IMR-90 (cell line): Measurements from ENCODE around the gene ZNF467. TPM values are rescaled to one million over a fixed set of nuclear protein-coding genes. Genes with fewer than 3 reads are reported as not detected.

Source experiments
- ATAC-seq: fragments of 200-7000 bp; cut with Tn5 transposase; 2 replicates; pipeline ENCODE4 v1.9.1; 2020; ENCODE audit warnings: low read depth, mild to moderate bottlenecking, moderate library complexity
- BruUV-seq: library from RNA; stranded (reverse); fragments of 400-500 nt; replicated peaks from 2 replicates; lab custom pipeline; 2021; lab: Mats Ljungman, UMichigan
- CTCF ChIA-PET: fragments of 300-600 bp; formaldehyde crosslinking; extraction: SDS; loops from one replicate; lab custom pipeline; 2021; ENCODE audit warnings: antibody characterized with exemption; lab: Yijun Ruan, JAX
- POLR2A ChIA-PET: fragments of 300-600 bp; sonication (Branson Sonifier 250); formaldehyde crosslinking; loops from one replicate; lab custom pipeline; 2022; ENCODE audit warnings: antibody characterized with exemption; ENCODE audit not compliant: unreplicated experiment; lab: Charles Lee
- DNase-seq: peaks from one replicate; pipeline ENCODE4 v3.0.0; 2013
- H2AFZ ChIP-seq: replicated peaks from 2 replicates; pipeline ENCODE3; 2013; ENCODE audit warnings: low read length, mild to moderate bottlenecking; ENCODE audit not compliant: poor library complexity
- H2AK5ac ChIP-seq: 2 replicates; pipeline ENCODE4 v1.6.1; 2013; ENCODE audit warnings: low read depth, low read length, inconsistent platforms
- H2AK9ac ChIP-seq: replicated peaks from 2 replicates; pipeline ENCODE3; 2013; ENCODE audit warnings: mild to moderate bottlenecking, low read depth, low read length, moderate library complexity; ENCODE audit not compliant: poor library complexity
- H2BK120ac ChIP-seq: 2 replicates; pipeline ENCODE4 v1.6.1; 2013; ENCODE audit warnings: low read depth, low read length, inconsistent platforms
- H2BK15ac ChIP-seq: 3 replicates; pipeline ENCODE4 v1.6.1; 2013; ENCODE audit warnings: low read depth, low read length, inconsistent platforms
- H2BK20ac ChIP-seq: 2 replicates; pipeline ENCODE4 v1.6.1; 2013; ENCODE audit warnings: low read depth, mild to moderate bottlenecking, inconsistent platforms, low read length, moderate library complexity
- H2BK5ac ChIP-seq: 2 replicates; pipeline ENCODE4 v1.6.1; 2013; ENCODE audit warnings: mild to moderate bottlenecking, low read depth, low read length, inconsistent platforms; ENCODE audit not compliant: poor library complexity, severe bottlenecking
- H3K14ac ChIP-seq: replicated peaks from 2 replicates; pipeline ENCODE4 v1.6.1; 2013; ENCODE audit warnings: low read depth, low read length, inconsistent platforms
- H3K18ac ChIP-seq: 2 replicates; pipeline ENCODE4 v1.6.1; 2013; ENCODE audit warnings: low read depth, low read length, control low read depth
- H3K23ac ChIP-seq: 2 replicates; pipeline ENCODE4 v1.6.1; 2013; ENCODE audit warnings: low read depth, low read length, inconsistent platforms
- H3K27ac ChIP-seq: 2 replicates; pipeline ENCODE4 v1.5.1; 2013; ENCODE audit warnings: mild to moderate bottlenecking, control low read depth, low read length; ENCODE audit not compliant: insufficient read depth
- H3K27me3 ChIP-seq: 2 replicates; pipeline ENCODE4 v1.6.1; 2013; ENCODE audit warnings: low read length; ENCODE audit not compliant: control insufficient read depth, insufficient read depth
- H3K36me3 ChIP-seq: 2 replicates; pipeline ENCODE4 v1.6.1; 2013; ENCODE audit warnings: low read length, mixed read lengths; ENCODE audit not compliant: control insufficient read depth, insufficient read depth
- H3K4ac ChIP-seq: 2 replicates; pipeline ENCODE4 v1.6.1; 2013; ENCODE audit warnings: low read depth, low read length, inconsistent platforms
- H3K4me1 ChIP-seq: 2 replicates; pipeline ENCODE4 v1.6.1; 2013; ENCODE audit warnings: low read length, mixed read lengths; ENCODE audit not compliant: control insufficient read depth, insufficient read depth
- H3K4me2 ChIP-seq: 2 replicates; pipeline ENCODE4 v1.6.1; 2013; ENCODE audit warnings: low read depth, mild to moderate bottlenecking, control low read depth, low read length, moderate library complexity
- H3K4me3 ChIP-seq: 2 replicates; pipeline ENCODE4 v1.5.1; 2013; ENCODE audit warnings: low read depth, mild to moderate bottlenecking, control low read depth, low read length, moderate library complexity; ENCODE audit not compliant: insufficient read depth
- H3K56ac ChIP-seq: 2 replicates; pipeline ENCODE4 v1.6.1; 2013; ENCODE audit warnings: low read length, inconsistent platforms; ENCODE audit not compliant: insufficient read depth; ENCODE audit errors: extremely low read depth
- H3K79me1 ChIP-seq, 2 experiments: 2 replicates each; pipeline ENCODE4 v1.6.1; 2013; ENCODE audit warnings: low read length in 2 of 2, inconsistent platforms in 1 of 2, low read depth in 1 of 2
- H3K9ac ChIP-seq: 2 replicates; pipeline ENCODE4 v1.6.1; 2013; ENCODE audit warnings: low read depth, low read length, control low read depth
- H3K9me1 ChIP-seq: 2 replicates; pipeline ENCODE4 v1.6.1; 2013; ENCODE audit warnings: low read length, inconsistent platforms; ENCODE audit not compliant: insufficient read depth
- H3K9me3 ChIP-seq: 2 replicates; pipeline ENCODE4 v1.6.1; 2013; ENCODE audit warnings: low read length; ENCODE audit not compliant: control insufficient read depth, insufficient read depth
- H4K20me1 ChIP-seq: 2 replicates; pipeline ENCODE4 v1.6.1; 2013; ENCODE audit warnings: low read length, inconsistent platforms; ENCODE audit not compliant: insufficient read depth
- H4K5ac ChIP-seq: 2 replicates; pipeline ENCODE4 v1.6.1; 2013; ENCODE audit warnings: mild to moderate bottlenecking, low read depth, low read length, control low read depth
- H4K8ac ChIP-seq, 2 experiments: 2 replicates each; pipeline ENCODE4 v1.6.1; 2013; ENCODE audit warnings: low read depth in 2 of 2, low read length in 2 of 2, control low read depth in 1 of 2, inconsistent platforms in 1 of 2
- H4K91ac ChIP-seq: 2 replicates; pipeline ENCODE4 v1.6.1; 2013; ENCODE audit warnings: low read depth, low read length, inconsistent platforms; ENCODE audit not compliant: insufficient read depth
- CEBPB ChIP-seq: IDR thresholded peaks from 2 replicates; pipeline ENCODE4 v1.6.1; 2012; ENCODE audit warnings: low read depth, low read length, improper control_type of control experiment
- CTCF ChIP-seq: conservative IDR thresholded peaks from 2 replicates; pipeline ENCODE4 v1.5.1; 2012; ENCODE audit warnings: mild to moderate bottlenecking, low read depth, low read length, improper control_type of control experiment
- MAFK ChIP-seq: IDR thresholded peaks from 2 replicates; pipeline ENCODE4 v1.6.1; 2012; ENCODE audit warnings: low read depth, low read length, improper control_type of control experiment
- MAZ ChIP-seq: IDR thresholded peaks from 2 replicates; pipeline ENCODE4 v1.6.1; 2012; ENCODE audit warnings: low read depth, mild to moderate bottlenecking, low read length, improper control_type of control experiment, moderate library complexity, borderline replicate concordance
- MXI1 ChIP-seq: IDR thresholded peaks from 2 replicates; pipeline ENCODE4 v1.6.1; 2012; ENCODE audit warnings: low read depth, mild to moderate bottlenecking, low read length, moderate library complexity, borderline replicate concordance
- NFE2L2 ChIP-seq: fragments of 150-350 bp; IDR thresholded peaks from 2 replicates; pipeline ENCODE4 v1.6.1; 2016; ENCODE audit warnings: low read depth, mild to moderate bottlenecking, low read length
- POLR2A ChIP-seq: IDR thresholded peaks from 2 replicates; pipeline ENCODE4 v1.6.1; 2012; ENCODE audit warnings: mild to moderate bottlenecking, low read depth, low read length
- RAD21 ChIP-seq: IDR thresholded peaks from 2 replicates; pipeline ENCODE4 v1.6.1; 2012; ENCODE audit warnings: low read length, improper control_type of control experiment
- RCOR1 ChIP-seq: IDR thresholded peaks from 2 replicates; pipeline ENCODE4 v1.6.1; 2012; ENCODE audit warnings: mild to moderate bottlenecking, low read length, improper control_type of control experiment; ENCODE audit not compliant: insufficient replicate concordance
- RFX5 ChIP-seq: IDR thresholded peaks from 2 replicates; pipeline ENCODE4 v1.8.0; 2012; ENCODE audit warnings: low read depth, mild to moderate bottlenecking, low read length, moderate library complexity
- SMC3 ChIP-seq: fragments of 150-350 bp; IDR thresholded peaks from 2 replicates; pipeline ENCODE4 v1.6.1; 2016; ENCODE audit warnings: low read depth, mild to moderate bottlenecking, antibody characterized with exemption, low read length, moderate library complexity
- WGBS, 2 experiments: methylation state at CpG; one replicate each; pipeline versions ENCODE4 v1.1.5 to v1.1.7; 2013; ENCODE audit warnings: missing lambda C conversion rate in 2 of 2; ENCODE audit not compliant: insufficient read length in 1 of 2; ENCODE audit errors: extremely low coverage in 2 of 2; 5-methylcytosine and 5-hydroxymethylcytosine counted together
- dilution Hi-C: fragments of 300-500 bp; cut with HindIII; formaldehyde crosslinking; loops from one replicate; pipeline ENCODE4 v1.14.3; 2018; ENCODE audit warnings: low sequenced_read_pairs; ENCODE audit not compliant: unreplicated experiment
- in situ Hi-C: fragments of 300-500 bp; cut with MboI; formaldehyde crosslinking; loops from 3 replicates; pipeline ENCODE4 v1.14.3; 2019; ENCODE audit warnings: low sequenced_read_pairs, inconsistent platforms, mixed read lengths
- intact Hi-C: fragments of 100-400 bp; cut with micrococcal nuclease; formaldehyde crosslinking; loops from 2 replicates; pipeline ENCODE4 v1.10.0; 2022
- polyA plus RNA-seq, 3 experiments: library from polyadenylated mRNA; depleted of rRNA; stranded (reverse); fragments of >200 nt; gene quantifications; 2 replicates each; pipeline ENCODE4 v1.2.3, GENCODE V29; 2012; ENCODE audit warnings: low replicate concordance in 1 of 3
- total RNA-seq: library from RNA; depleted of rRNA; stranded (reverse); fragments of >200 nt; gene quantifications from 2 replicates; pipeline ENCODE4 v1.2.3, GENCODE V29; 2012

ZNF467 gene
- total and polyA plus RNA-seq, 2 of the 4 experiments (the other 2 are of a cell fraction) = 0.67 TPM; not detected in 1

GRCh38 chr7:149801002-149801566 lies 27.7 kb upstream of the ZNF467 start:
- no peak overlapping the region for H2BK20ac ChIP-seq
- no peak overlapping the region for H4K8ac ChIP-seq
- no peak overlapping the region for H3K4ac ChIP-seq
- intact Hi-C loops = no loop called here
- no peak overlapping the region for H2BK120ac ChIP-seq
- no peak for DNase-seq
- ChIA-PET CTCF (no interaction called here), POLR2A (no interaction called here)
- in situ Hi-C loops = no loop called here
- no peak overlapping the region for H4K5ac ChIP-seq
- no peak overlapping the region for H3K23ac ChIP-seq
- H3K27me3 ChIP-seq = no peaks in the 10 kb centered on the region; the same call in 1 of the 2 replicates
- dilution Hi-C loops = no loop called here
- no peak overlapping the region for H2AK5ac ChIP-seq
- TF ChIP-seq RAD21 (no peak), SMC3 (no peak), NFE2L2 (no peak), MAZ (no peak), MAFK (no peak), RFX5 (no peak), MXI1 (no peak), RCOR1 (no peak), CTCF (no peak), CEBPB (no peak), POLR2A (no peak)
- no peak overlapping the region for H3K4me3 ChIP-seq
- H3K9ac ChIP-seq = no peak overlapping the region
- no peaks in the 10 kb centered on the region for H3K9me1 ChIP-seq
- H3K36me3 ChIP-seq = no peaks in the 10 kb centered on the region
- no peak overlapping the region for H3K18ac ChIP-seq
- H4K91ac ChIP-seq = no peak overlapping the region
- no peak overlapping the region for H3K56ac ChIP-seq
- H2BK15ac ChIP-seq = no peak overlapping the region
- H3K4me1 ChIP-seq = no peaks in the 10 kb centered on the region
- H3K9me3 ChIP-seq = no peaks in the 10 kb centered on the region
- no TSS peak for BruUV-seq
- no peak overlapping the region for H2AFZ ChIP-seq
- ATAC-seq = no peak
- no peak overlapping the region for H3K14ac ChIP-seq
- H4K20me1 ChIP-seq = no peaks in the 10 kb centered on the region
- H2AK9ac ChIP-seq = no peak overlapping the region
- no peaks in the 10 kb centered on the region for H3K79me1 ChIP-seq
- 65% methylated on average over 2 of the region's 2 CpGs; no CpG with 5 or more reads in 1 of the 2 experiments for WGBS, 2 experiments
- H3K4me2 ChIP-seq = no peak overlapping the region
- H3K27ac ChIP-seq = no peak overlapping the region
- peak overlapping the region; percentile 19 for H2BK5ac ChIP-seq
